Naive thymus-derived CD4-positive, alpha-beta T cell (primary cell): ENCODE results near the gene PSMB11. TPM values are rescaled to one million over a fixed set of nuclear protein-coding genes. Genes with fewer than 3 reads are reported as not detected.

Experiments used
- ATAC-seq: fragments of 150-1000 bp; cut with Tn5 transposase; 2 replicates; pipeline ENCODE4 v1.10.0; 2021; ENCODE audit warnings: mild to moderate bottlenecking, moderate library complexity
- CTCF ChIA-PET: fragments of 350-600 bp; sonication (Branson Sonifier 250); formaldehyde crosslinking; loops from one replicate; lab custom pipeline; 2021; ENCODE audit warnings: antibody characterized with exemption; lab: Charles Lee
- POLR2A ChIA-PET: fragments of 350-600 bp; sonication (Branson Sonifier 250); formaldehyde crosslinking; loops from one replicate; lab custom pipeline; 2021; ENCODE audit warnings: antibody characterized with exemption, inconsistent platforms; lab: Charles Lee
- DNase-seq, 9 donors: peaks; one replicate each; pipeline versions ENCODE4 v3.0.0 to v3.0.0-alpha.2; 2020 to 2022; ENCODE audit warnings: mixed read lengths in 1 of 9
- H3K27ac ChIP-seq: one replicate; pipeline ENCODE4 v1.7.0; 2013; ENCODE audit warnings: mild to moderate bottlenecking, low read depth, low read length, moderate library complexity
- H3K27me3 ChIP-seq, 2 donors: one replicate each; pipeline ENCODE4 v1.7.0; 2013; ENCODE audit warnings: low read length in 2 of 2, mild to moderate bottlenecking in 2 of 2, moderate library complexity in 2 of 2; ENCODE audit not compliant: control insufficient read depth in 2 of 2, insufficient read depth in 2 of 2
- H3K36me3 ChIP-seq, 3 experiments: 1 replicate in 2 of 3; 2 replicates in 1 of 3; pipeline ENCODE4 v1.7.0; 2013; ENCODE audit warnings: low read length in 3 of 3, mild to moderate bottlenecking in 3 of 3, moderate library complexity in 1 of 3; ENCODE audit not compliant: insufficient read depth in 3 of 3, control insufficient read depth in 2 of 3
- H3K4me1 ChIP-seq, 2 donors: one replicate each; pipeline ENCODE4 v1.7.0; 2013; ENCODE audit warnings: low read length in 2 of 2, mild to moderate bottlenecking in 2 of 2, moderate library complexity in 1 of 2; ENCODE audit not compliant: control insufficient read depth in 2 of 2, insufficient read depth in 2 of 2
- H3K4me3 ChIP-seq: 2 replicates; pipeline ENCODE4 v1.7.0; 2013; ENCODE audit warnings: mild to moderate bottlenecking, low read length
- H3K9me3 ChIP-seq, 3 experiments: 1 replicate in 2 of 3; 2 replicates in 1 of 3; pipeline ENCODE4 v1.7.0; 2013; ENCODE audit warnings: low read length in 3 of 3; ENCODE audit not compliant: control insufficient read depth in 2 of 3
- H3K27ac Mint-ChIP-seq, 9 donors: one replicate each; pipeline ENCODE4 v1.8.0; 2020 to 2022; ENCODE audit warnings: mixed read lengths in 9 of 9, mild to moderate bottlenecking in 8 of 9, moderate library complexity in 5 of 9, inconsistent platforms in 2 of 9
- H3K27me3 Mint-ChIP-seq, 5 donors: one replicate each; pipeline ENCODE4 v1.8.0; 2021 to 2022; ENCODE audit warnings: mixed read lengths in 5 of 5, mild to moderate bottlenecking in 1 of 5
- H3K36me3 Mint-ChIP-seq, 5 donors: one replicate each; pipeline ENCODE4 v1.8.0; 2020 to 2022; ENCODE audit warnings: mixed read lengths in 5 of 5, mild to moderate bottlenecking in 3 of 5, inconsistent platforms in 1 of 5
- H3K4me1 Mint-ChIP-seq, 7 donors: one replicate each; pipeline ENCODE4 v1.8.0; 2020 to 2022; ENCODE audit warnings: mixed read lengths in 7 of 7, mild to moderate bottlenecking in 3 of 7, inconsistent platforms in 1 of 7
- H3K4me3 Mint-ChIP-seq, 10 donors: one replicate each; pipeline ENCODE4 v1.8.0; 2020 to 2022; ENCODE audit warnings: mild to moderate bottlenecking in 10 of 10, mixed read lengths in 10 of 10, moderate library complexity in 6 of 10, inconsistent platforms in 2 of 10
- H3K9me3 Mint-ChIP-seq, 11 donors: one replicate each; pipeline ENCODE4 v1.8.0; 2020 to 2022; ENCODE audit warnings: mixed read lengths in 11 of 11, mild to moderate bottlenecking in 4 of 11, inconsistent platforms in 1 of 11, moderate library complexity in 1 of 11
- intact Hi-C, 2 donors: fragments of 100-400 bp; cut with micrococcal nuclease; formaldehyde crosslinking; loops; one replicate each; pipeline ENCODE4 v1.15.1; 2023
- polyA plus RNA-seq, 2 donors: library from polyadenylated mRNA; unstranded; fragments of 300-500 nt; fragmentation: Illumina TruSeq; gene quantifications; one replicate each; pipeline ENCODE4 v1.2.3, GENCODE V29; 2021
- total RNA-seq, 6 experiments: library from RNA in 5 of 6; stranded (reverse) in 5 of 6; gene quantifications; 1 replicate in 5 of 6; 2 replicates in 1 of 6; pipeline ENCODE4 v1.2.3 and lab custom pipeline; 2021 to 2026

PSMB11 gene
- total and polyA plus RNA-seq, 7 experiments from 2014 or later: 0.32 to 1.2 (median 0.69) TPM; not detected in 1

- intact Hi-C loops: loop anchor here (5.0 kb wide), 3 partner anchors 32 to 37 kb away; partner anchors contain the start of gene CDH24 (in 1 of the 2)
- Mint-ChIP-seq H3K27me3 (no peaks in the 10 kb centered on the region), H3K4me1 (peaks cover 49 to 87% (median 77%) of the 10 kb centered on the region in 7 donors), H3K4me3 (peak overlapping the region in 8 of 10 donors; percentile 0 to 96 (median 52)), H3K27ac (peak overlapping the region in 8 of 9 donors; percentile 23 to 94 (median 86)), H3K36me3 (peaks cover 7 to 30% (median 26%) of the 10 kb centered on the region in 5 donors), H3K9me3 (peaks cover 0 to 2% (median 0%) of the 10 kb centered on the region in 11 donors)
- Histone ChIP-seq H3K9me3 (no peaks in the 10 kb centered on the region), H3K36me3 (peaks cover 0 to 16% (median 4%) of the 10 kb centered on the region in 3 experiments), H3K27me3 (no peaks in the 10 kb centered on the region), H3K4me1 (peaks cover 0 to 77% of the 10 kb centered on the region in 2 donors), H3K4me3 (no peak overlapping the region), H3K27ac (peak overlapping the region; percentile 33)
- ATAC-seq: no peak
- ChIA-PET CTCF (interaction anchor here (0.7 to 1.5 kb wide), 3 partner anchors 31 to 44 kb away, joined by 3 to 10 read pairs (median 5); no protein-coding TSS in a partner anchor), POLR2A (interaction anchor here (1.1 to 6.3 kb wide), 4 partner anchors 8 to 17 kb away, joined by 3 to 79 read pairs (median 42); partner anchors contain the start of gene PSMB5)
- DNase-seq: no peak
Measured at GRCh38 chr14:23024612-23025075, 17.4 kb upstream of the PSMB11 start.

GRCh38 chr14:23025151-23025814 lies 16.7 kb upstream of the PSMB11 start:
- POLR2A ChIA-PET: interaction anchor here (0.7 to 7.6 kb wide), 5 partner anchors 8 to 31 kb away, joined by 3 to 50 read pairs (median 3); partner anchors contain the start of gene PSMB5
- CTCF ChIA-PET: interaction anchor here (0.7 to 1.2 kb wide), 2 partner anchors 31 to 39 kb away, joined by 3 to 4 read pairs; no protein-coding TSS in a partner anchor
- peaks cover 49 to 83% (median 75%) of the 10 kb centered on the region in 7 donors for H3K4me1 Mint-ChIP-seq

GRCh38 chr14:23028799-23029198 lies 13.2 kb upstream of the PSMB11 start:
- CTCF ChIA-PET: interaction anchor here (0.6 to 2.4 kb wide), 9 partner anchors 12 to 153 kb away, joined by 3 to 11 read pairs (median 7); no protein-coding TSS in a partner anchor
- Histone ChIP-seq H3K27ac (peak overlapping the region; percentile 66), H3K27me3 (no peaks in the 10 kb centered on the region), H3K4me3 (no peak overlapping the region), H3K9me3 (no peaks in the 10 kb centered on the region), H3K36me3 (peaks cover 7 to 36% (median 9%) of the 10 kb centered on the region in 3 experiments), H3K4me1 (peaks cover 5 to 46% of the 10 kb centered on the region in 2 donors)
- DNase-seq (peak in 7 of 9 donors; percentile 48 to 74 (median 66)), ATAC-seq (peak; percentile 90)
- POLR2A ChIA-PET: interaction anchor here (0.5 to 7.6 kb wide), 12 partner anchors 8 to 1305 kb away, joined by 3 to 50 read pairs (median 4); partner anchors contain the start of gene PPP1R3E
- Mint-ChIP-seq H3K4me1 (peaks cover 39 to 66% (median 55%) of the 10 kb centered on the region in 7 donors), H3K27me3 (no peaks in the 10 kb centered on the region), H3K27ac (peak overlapping the region; percentile 4 to 93 (median 86)), H3K36me3 (peaks cover 12 to 43% (median 40%) of the 10 kb centered on the region in 5 donors), H3K9me3 (peaks cover 0 to 2% (median 0%) of the 10 kb centered on the region in 11 donors), H3K4me3 (peak overlapping the region; percentile 26 to 76 (median 60))
- intact Hi-C loops: loop anchor here (1.0 to 5.0 kb wide), 3 partner anchors 7 to 41 kb away; no protein-coding TSS in a partner anchor

More at GRCh38 chr14:23025151-23025814, 16.7 kb upstream of the PSMB11 start:
- Histone ChIP-seq H3K27me3 (no peaks in the 10 kb centered on the region), H3K4me1 (peaks cover 0 to 72% of the 10 kb centered on the region in 2 donors), H3K4me3 (no peak overlapping the region), H3K9me3 (no peaks in the 10 kb centered on the region), H3K27ac (no peak overlapping the region), H3K36me3 (peaks cover 0 to 16% (median 4%) of the 10 kb centered on the region in 3 experiments)
- Mint-ChIP-seq H3K27me3 (no peaks in the 10 kb centered on the region), H3K36me3 (peaks cover 7 to 30% (median 26%) of the 10 kb centered on the region in 5 donors), H3K9me3 (peaks cover 0 to 2% (median 0%) of the 10 kb centered on the region in 11 donors), H3K4me3 (peak overlapping the region; percentile 4 to 78 (median 50)), H3K27ac (peak overlapping the region; percentile 23 to 94 (median 86))
- DNase-seq: no peak
- no peak for ATAC-seq
- intact Hi-C loops: loop anchor here (5.0 kb wide), 2 partner anchors 33 to 38 kb away; no protein-coding TSS in a partner anchor

- peaks cover 37 to 64% (median 50%) of the 10 kb centered on the region in 7 donors for H3K4me1 Mint-ChIP-seq
- POLR2A ChIA-PET: interaction anchor here (0.7 to 7.6 kb wide), 7 partner anchors 8 to 103 kb away, joined by 3 to 50 read pairs (median 4); no protein-coding TSS in a partner anchor
- intact Hi-C loops: no loop called here
- no peak for ATAC-seq
- peaks cover 5 to 35% (median 26%) of the 10 kb centered on the region in 5 donors for H3K36me3 Mint-ChIP-seq
- CTCF ChIA-PET: interaction anchor here (0.7 to 0.8 kb wide), 2 partner anchors 25 to 49 kb away, joined by 3 to 4 read pairs; no protein-coding TSS in a partner anchor
- H3K27me3 Mint-ChIP-seq: no peaks in the 10 kb centered on the region
- peak overlapping the region in 6 of 10 donors; percentile 1 to 51 (median 24) for H3K4me3 Mint-ChIP-seq
- DNase-seq: no peak
- no peaks in the 10 kb centered on the region for H3K27me3 ChIP-seq
- no peak overlapping the region for H3K27ac ChIP-seq
- H3K9me3 ChIP-seq: no peaks in the 10 kb centered on the region
- H3K36me3 ChIP-seq: peaks cover 3 to 25% (median 9%) of the 10 kb centered on the region in 3 experiments
- H3K4me3 ChIP-seq: no peak overlapping the region
- H3K27ac Mint-ChIP-seq: peak overlapping the region in 3 of 9 donors; percentile 14 to 73 (median 59)
- H3K4me1 ChIP-seq: peaks cover 9 to 39% of the 10 kb centered on the region in 2 donors
- peaks cover 0 to 2% (median 0%) of the 10 kb centered on the region in 11 donors for H3K9me3 Mint-ChIP-seq
Measured at GRCh38 chr14:23030936-23031335, 11.1 kb upstream of the PSMB11 start.

GRCh38 chr14:23033251-23033727 lies 8.7 kb upstream of the PSMB11 start:
- H3K4me3 Mint-ChIP-seq: peak overlapping the region; percentile 87 to 96 (median 92)
- Histone ChIP-seq H3K27ac (peak overlapping the region; percentile 83), H3K36me3 (peaks cover 3 to 20% (median 9%) of the 10 kb centered on the region in 3 experiments), H3K4me1 (peaks cover 9 to 29% of the 10 kb centered on the region in 2 donors), H3K27me3 (no peaks in the 10 kb centered on the region), H3K9me3 (no peaks in the 10 kb centered on the region), H3K4me3 (peak overlapping the region; percentile 13)
- ATAC-seq (no peak), DNase-seq (no peak)
- POLR2A ChIA-PET: interaction anchor here (0.6 to 4.3 kb wide), 6 partner anchors 11 to 1155 kb away, joined by 3 to 46 read pairs (median 11); partner anchors contain the start of gene IPO4
- H3K36me3 Mint-ChIP-seq: peaks cover 5 to 30% (median 21%) of the 10 kb centered on the region in 5 donors
- CTCF ChIA-PET: interaction anchor here (0.7 to 1.9 kb wide), 7 partner anchors 10 to 38 kb away, joined by 3 to 5 read pairs (median 4); partner anchors contain the start of gene CDH24
- no peaks in the 10 kb centered on the region for H3K27me3 Mint-ChIP-seq
- H3K27ac Mint-ChIP-seq: peak overlapping the region; percentile 93 to 99 (median 96)
- peaks cover 0 to 2% (median 0%) of the 10 kb centered on the region in 11 donors for H3K9me3 Mint-ChIP-seq
- H3K4me1 Mint-ChIP-seq: peaks cover 31 to 54% (median 39%) of the 10 kb centered on the region in 7 donors
- intact Hi-C loops: no loop called here
